Heart right ventricle (tissue), 16 donors: ENCODE data around the gene IL6ST. TPM values are rescaled to one million over a fixed set of nuclear protein-coding genes. Genes with fewer than 3 reads are reported as not detected.

ENCODE experiments used
- ATAC-seq, 8 donors: fragments of 200-7000 bp; cut with Tn5 transposase; one replicate each; pipeline ENCODE4 v1.9.1; 2020; ENCODE audit warnings: mild to moderate bottlenecking in 8 of 8, moderate library complexity in 8 of 8, moderate number of reproducible peaks in 1 of 8
- DNase-seq, 2 donors: peaks; one replicate each; pipeline ENCODE4 v3.0.0-alpha.2; 2020
- H3K27ac ChIP-seq, 10 donors: fragments of 200-600 bp; sonication (generic) in 2 of 10; one replicate each; pipeline versions ENCODE4 v1.5.0 to v1.8.0; 2020 to 2022; ENCODE audit warnings: mild to moderate bottlenecking in 3 of 10
- H3K27me3 ChIP-seq, 7 donors: fragments of 200-600 bp; one replicate each; pipeline ENCODE4 v1.8.0; 2021 to 2022; ENCODE audit warnings: mild to moderate bottlenecking in 2 of 7
- H3K36me3 ChIP-seq, 9 donors: fragments of 200-600 bp; sonication (generic) in 1 of 9; one replicate each; pipeline versions ENCODE4 v1.5.0 to v1.8.0; 2020 to 2022; ENCODE audit warnings: mild to moderate bottlenecking in 2 of 9
- H3K4me1 ChIP-seq, 9 donors: fragments of 200-600 bp; sonication (generic) in 1 of 9; one replicate each; pipeline versions ENCODE4 v1.5.0 to v1.8.0; 2020 to 2022; ENCODE audit warnings: mild to moderate bottlenecking in 4 of 9
- H3K4me3 ChIP-seq, 10 donors: fragments of 200-600 bp; sonication (generic) in 2 of 10; one replicate each; pipeline versions ENCODE4 v1.5.0 to v1.8.0; 2020 to 2022; ENCODE audit warnings: mild to moderate bottlenecking in 7 of 10, moderate library complexity in 2 of 10
- H3K9me3 ChIP-seq, 11 donors: fragments of 200-600 bp in 10 of 11; sonication (generic) in 2 of 11; one replicate each; pipeline versions ENCODE4 v1.5.0 to v1.8.0; 2013 to 2022; ENCODE audit warnings: mild to moderate bottlenecking in 2 of 11, control low read depth in 1 of 11, moderate library complexity in 1 of 11
- CTCF ChIP-seq, 9 donors: fragments of 200-600 bp; sonication (generic) in 2 of 9; IDR thresholded peaks; one replicate each; pipeline versions ENCODE4 v1.5.0 to v1.8.0; 2021 to 2022; ENCODE audit warnings: antibody characterized with exemption in 9 of 9, mild to moderate bottlenecking in 5 of 9, moderate library complexity in 1 of 9
- WGBS, 2 donors: extraction: QIAGEN DNeasy Blood & Tissue Kit; methylation state at CpG; one replicate each; pipeline ENCODE4 v1.1.7; 2013; ENCODE audit warnings: inconsistent platforms in 1 of 2; 5-methylcytosine and 5-hydroxymethylcytosine counted together
- intact Hi-C, 10 donors: fragments of 100-400 bp; cut with DNase I; formaldehyde crosslinking; loops; one replicate each; pipeline versions ENCODE4 v1.11.1 to v1.14.2; 2022
- polyA plus RNA-seq, 2 donors: library from polyadenylated mRNA; stranded (reverse); fragments of 200-250 nt; gene quantifications; one replicate each; pipeline ENCODE4 v1.2.3, GENCODE V29; 2013
- total RNA-seq, 10 donors: library from RNA; stranded (reverse); fragmentation: NEBNext Ultra II Directional in 3 of 10; extraction: Animal tissue kit (Norgen Biotek cat#: 25700) in 3 of 10; gene quantifications; one replicate each; pipeline versions ENCODE4 v1.2.1 to v1.2.4, GENCODE V29; 2021 to 2023
- donor health status: Arrhythmogenic right ventricular cardiomyopathy.
- donor health status: ischemic (EF 13 %, LVEDD 7.1; RV severe dilation, severe dysfunction).
- donor health status: healthy with polysubstance abuse.
- donor health status: DM: no; HTN: yes; CAD: no.
- donor health status: DM: no; HTN: no; CAD: no.
- donor health status: ischemic (EF 25% LVEDD 6.9; RV normal size, moderate dysfunction).
- donor health status: ischemic (EF 25% LVEDD 5.7; RV mildly dilated, moderate dysfunction).
- donor health status: healthy.
- donor health status: DM: yes; HTN: yes; CAD: no.
- donor health status: Ischemic cardiomyopathy.
- donor health status: ischemic (EF 35%, LVEDD 5.7; RV mildly dilated, moderate dysfunction).
- donor health status: nonischemic (EF 11% LVEDD 7.7; RV severe dilation, severe dysfunction).
- donor health status: DM: yes; HTN: yes; CAD: no.
- donor health status: PGD.
- donor health status: ischemic (EF 29% LVEDD 5.4; RV normal size, mild dysfunction).
- donor health status: nonischemic (EF 23%, LVEDD 6.1; RV moderate dilation, normal function).

IL6ST gene
- total and polyA plus RNA-seq, 12 donors, result 23.7 to 190 (median 134) TPM

- H3K27ac ChIP-seq, result no peak overlapping the region
- WGBS, 2 donors, result 93% methylated on average over 17 of the region's 17 CpGs
- H3K9me3 ChIP-seq, result no peaks in the 10 kb centered on the region
- DNase-seq (no peak), ATAC-seq (peak in 2 of 8 donors; percentile 28 to 51)
- no peak for TF ChIP-seq CTCF (IDR thresholded peaks at IDR 0.05)
- H3K4me1 ChIP-seq, result peaks cover 0 to 19% (median 0%) of the 10 kb centered on the region in 9 donors
- no peaks in the 10 kb centered on the region for H3K36me3 ChIP-seq
- H3K27me3 ChIP-seq, result no peaks in the 10 kb centered on the region
- H3K4me3 ChIP-seq, result no peak overlapping the region
- intact Hi-C loops, result loop anchor here in 2 of 10 donors (10.0 kb wide), 2 partner anchors 194 to 204 kb away; partner anchors contain the start of gene SLC38A9 (in 1 of the 2)
These were observed 76.4 kb downstream of the IL6ST start for GRCh38 chr5:55918087-55919035.

- 82 to 90% methylated on average over 5 of the region's 5 CpGs for WGBS, 2 donors
- no peaks in the 10 kb centered on the region for H3K9me3 ChIP-seq
- ATAC-seq (peak in 1 of 8 donors; percentile 38), DNase-seq (no peak)
- no peak overlapping the region for H3K27ac ChIP-seq
- peaks cover 0 to 11% (median 0%) of the 10 kb centered on the region in 9 donors for H3K4me1 ChIP-seq
- no peak overlapping the region for H3K4me3 ChIP-seq
- no peak for TF ChIP-seq CTCF (IDR thresholded peaks at IDR 0.05)
- no peaks in the 10 kb centered on the region for H3K27me3 ChIP-seq
- intact Hi-C loops, result loop anchor here in 2 of 10 donors (10.0 kb wide), 2 partner anchors 193 to 203 kb away; partner anchors contain the start of gene SLC38A9 (in 1 of the 2)
- H3K36me3 ChIP-seq, result no peaks in the 10 kb centered on the region
These were observed 77.2 kb downstream of the IL6ST start for GRCh38 chr5:55917402-55918086.

GRCh38 chr5:55916986-55917385, 77.8 kb downstream of the IL6ST start:
- Histone ChIP-seq H3K36me3 (no peaks in the 10 kb centered on the region), H3K4me3 (no peak overlapping the region), H3K27ac (no peak overlapping the region), H3K4me1 (peaks cover 0 to 6% (median 0%) of the 10 kb centered on the region in 9 donors), H3K27me3 (no peaks in the 10 kb centered on the region), H3K9me3 (no peaks in the 10 kb centered on the region)
- intact Hi-C loops, result loop anchor here in 2 of 10 donors (10.0 kb wide), 2 partner anchors 192 to 202 kb away; partner anchors contain the start of gene SLC38A9 (in 1 of the 2)
- TF ChIP-seq CTCF (IDR thresholded peaks at IDR 0.05), result no peak
- DNase-seq (no peak), ATAC-seq (no peak)
- 76 to 83% methylated on average over 10 of the region's 10 CpGs for WGBS, 2 donors

GRCh38 chr5:55915783-55916182, 79.0 kb downstream of the IL6ST start:
- no peaks in the 10 kb centered on the region for H3K27me3 ChIP-seq
- WGBS, 2 donors, result 88 to 89% methylated on average over 3 of the region's 3 CpGs
- TF ChIP-seq CTCF (IDR thresholded peaks at IDR 0.05), result no peak

More at GRCh38 chr5:55915783-55916182, 79.0 kb downstream of the IL6ST start:
- Histone ChIP-seq H3K4me1 (peaks cover 0 to 6% (median 0%) of the 10 kb centered on the region in 9 donors), H3K4me3 (no peak overlapping the region), H3K27ac (no peak overlapping the region), H3K36me3 (no peaks in the 10 kb centered on the region), H3K9me3 (no peaks in the 10 kb centered on the region)
- intact Hi-C loops, result loop anchor here in 2 of 10 donors (10.0 kb wide), 2 partner anchors 191 to 201 kb away; partner anchors contain the start of gene SLC38A9 (in 1 of the 2)
- DNase-seq (no peak), ATAC-seq (no peak)
